ENCODE results near the gene ANKRD11. TPM values are rescaled to one million over a fixed set of nuclear protein-coding genes. Genes with fewer than 3 reads are reported as not detected.

ANKRD11 gene
- total RNA-seq, 1 experiment from 2014 or later, result 28.5 TPM

DNA sequence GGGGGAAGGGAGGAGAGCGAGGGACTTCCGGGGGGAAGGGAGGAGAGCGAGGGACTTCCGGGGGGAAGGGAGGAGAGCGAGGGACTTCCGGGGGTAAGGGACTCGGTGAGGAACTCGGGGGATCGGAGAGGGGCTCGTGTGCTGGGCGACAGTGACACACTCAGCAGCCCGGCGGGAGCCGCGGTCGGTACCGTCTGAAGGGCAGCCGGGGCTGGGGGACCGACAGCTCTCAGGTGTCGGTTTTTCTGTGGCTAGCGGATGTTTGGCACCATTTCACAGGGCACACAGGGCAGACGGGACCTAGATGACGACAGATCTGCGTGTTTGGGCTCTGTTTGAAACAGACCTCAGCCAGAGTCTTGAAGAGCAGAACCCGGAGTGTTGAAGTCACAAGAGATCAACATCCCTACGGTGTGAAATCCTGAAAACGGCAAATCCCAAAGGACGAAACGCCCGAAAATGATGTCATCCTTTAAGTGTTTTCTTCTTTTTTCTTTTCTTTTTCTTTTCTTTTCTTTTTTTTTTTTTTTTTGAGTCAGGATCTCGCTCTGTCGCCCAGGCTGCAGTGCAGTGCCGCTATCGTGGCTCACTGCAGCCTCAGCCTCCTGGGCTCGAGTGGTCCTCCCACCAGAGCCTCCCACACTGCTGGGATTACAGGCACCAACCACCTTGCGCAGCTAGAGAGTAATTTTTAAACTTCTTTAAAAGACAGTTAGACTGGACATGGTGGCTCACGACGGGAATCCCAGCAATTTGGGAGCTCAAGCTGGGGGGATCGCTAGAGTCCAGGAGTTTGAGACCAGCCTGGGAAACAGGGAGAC lies 249.0 kb downstream of the ANKRD11 start:
- Histone ChIP-seq H3K36me3 (ENCODE audit: insufficient read depth, low read length) (no peaks in the 10 kb centered on the region), H3K4me2 (ENCODE audit: low read depth, low read length, poor library complexity, severe bottlenecking) (peak overlapping the region; percentile 94), H4K20me1 (ENCODE audit: insufficient read depth, low read depth, low read length) (no peaks in the 10 kb centered on the region), H3K9me3 (ENCODE audit: low read length) (no peaks in the 10 kb centered on the region), H3K27me3 (ENCODE audit: low read length) (no peaks in the 10 kb centered on the region), H3K4me1 (ENCODE audit: low read length) (peaks cover 7% of the 10 kb centered on the region), H3K79me2 (ENCODE audit: low read length) (peaks cover 4% of the 10 kb centered on the region), H3K9me2 (replicated peaks; ENCODE audit: insufficient read depth, low read length) (no peaks in the 10 kb centered on the region), H2AFZ (ENCODE audit: low read length) (no peak overlapping the region), H3K27ac (ENCODE audit: low read length) (peak overlapping the region; percentile 70), H3K9ac (ENCODE audit: low read length) (peak overlapping the region; percentile 99), H3K4me3 (ENCODE audit: low read length) (peak overlapping the region; percentile 87)
- peak; percentile 87 for DNase-seq

DNA sequence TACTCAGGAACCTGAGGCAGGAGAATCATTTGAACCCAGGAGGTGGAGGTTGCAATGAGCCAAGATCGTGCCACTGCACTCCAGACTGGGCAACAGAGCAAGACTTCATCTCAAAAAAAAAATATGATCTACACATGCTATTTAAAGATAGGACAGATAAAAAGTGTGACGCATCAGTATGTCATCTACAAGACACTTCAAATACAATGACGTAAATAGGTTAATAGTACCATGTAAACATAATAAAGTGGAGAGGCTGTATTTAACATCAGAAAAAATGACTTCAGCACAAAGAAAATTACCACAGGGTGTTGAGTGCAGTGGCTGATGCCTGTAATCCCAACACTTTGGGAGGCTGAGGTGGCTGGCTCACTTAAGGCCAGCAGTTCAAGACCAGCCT lies 252.6 kb downstream of the ANKRD11 start:
- H3K9me3 ChIP-seq (ENCODE audit: low read length), result no peaks in the 10 kb centered on the region
- H3K4me2 ChIP-seq (ENCODE audit: low read depth, low read length, poor library complexity, severe bottlenecking), result no peak overlapping the region
- no peaks in the 10 kb centered on the region for H3K27me3 ChIP-seq (ENCODE audit: low read length)
- DNase-seq, result no peak
- no peaks in the 10 kb centered on the region for H3K9me2 ChIP-seq (replicated peaks; ENCODE audit: insufficient read depth, low read length)
- H3K27ac ChIP-seq (ENCODE audit: low read length), result no peak overlapping the region
- H3K79me2 ChIP-seq (ENCODE audit: low read length), result peaks cover 4% of the 10 kb centered on the region
- H2AFZ ChIP-seq (ENCODE audit: low read length), result no peak overlapping the region
- H3K36me3 ChIP-seq (ENCODE audit: insufficient read depth, low read length), result peaks cover 5% of the 10 kb centered on the region; the same call in 1 of the 2 replicates
- no peak overlapping the region for H3K4me3 ChIP-seq (ENCODE audit: low read length)
- H3K4me1 ChIP-seq (ENCODE audit: low read length), result peaks cover 7% of the 10 kb centered on the region
- H3K9ac ChIP-seq (ENCODE audit: low read length), result no peak overlapping the region
- H4K20me1 ChIP-seq (ENCODE audit: insufficient read depth, low read depth, low read length), result no peaks in the 10 kb centered on the region

DNA sequence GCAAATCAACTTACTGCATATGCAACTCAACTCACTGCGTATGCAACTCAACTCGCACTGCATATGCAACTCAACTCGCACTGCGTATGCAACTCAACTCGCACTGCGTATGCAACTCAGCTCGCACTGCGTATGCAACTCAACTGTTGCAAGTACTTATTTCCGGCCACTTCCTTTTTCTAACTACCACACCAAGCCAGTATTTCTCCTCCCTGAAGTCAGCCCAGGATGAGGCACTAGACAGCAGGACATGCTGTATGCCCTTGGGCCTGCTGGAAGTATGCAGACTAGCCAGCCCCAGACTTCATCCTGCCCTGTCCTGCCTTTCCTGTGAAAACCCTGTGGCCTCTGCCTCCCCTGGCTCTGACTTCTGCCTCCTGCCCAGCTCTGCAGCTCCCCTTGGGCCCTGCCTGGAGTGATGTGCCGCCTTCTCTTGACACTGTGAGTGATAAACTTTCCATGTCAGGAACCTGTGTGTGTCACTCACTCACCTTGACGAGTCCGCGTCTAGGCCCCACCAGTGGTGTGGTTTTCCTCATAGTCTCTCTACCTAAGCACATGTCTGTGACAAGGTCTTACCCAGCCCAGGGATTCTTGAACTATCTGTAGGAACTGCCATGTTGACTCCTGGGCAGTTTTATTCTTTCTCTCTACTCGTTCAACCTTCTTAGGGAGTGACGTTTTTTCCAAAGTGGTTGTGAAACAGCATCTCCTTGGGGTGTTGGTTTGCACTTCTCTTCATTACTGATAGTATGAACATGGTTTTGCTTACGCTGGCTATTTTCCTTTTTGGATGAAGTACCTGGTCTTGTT lies 256.5 kb downstream of the ANKRD11 start:
- Histone ChIP-seq H3K4me2 (ENCODE audit: low read depth, low read length, poor library complexity, severe bottlenecking) (no peak overlapping the region), H3K79me2 (ENCODE audit: low read length) (no peaks in the 10 kb centered on the region), H3K4me1 (ENCODE audit: low read length) (no peaks in the 10 kb centered on the region), H3K27ac (ENCODE audit: low read length) (no peak overlapping the region), H4K20me1 (ENCODE audit: insufficient read depth, low read depth, low read length) (no peaks in the 10 kb centered on the region), H3K9me2 (replicated peaks; ENCODE audit: insufficient read depth, low read length) (no peaks in the 10 kb centered on the region), H3K9me3 (ENCODE audit: low read length) (peaks cover 2% of the 10 kb centered on the region; the same call in 1 of the 2 replicates), H3K27me3 (ENCODE audit: low read length) (no peaks in the 10 kb centered on the region), H3K4me3 (ENCODE audit: low read length) (no peak overlapping the region), H2AFZ (ENCODE audit: low read length) (no peak overlapping the region), H3K36me3 (ENCODE audit: insufficient read depth, low read length) (peaks cover 27% of the 10 kb centered on the region), H3K9ac (ENCODE audit: low read length) (no peak overlapping the region)
- DNase-seq, result no peak

DNA sequence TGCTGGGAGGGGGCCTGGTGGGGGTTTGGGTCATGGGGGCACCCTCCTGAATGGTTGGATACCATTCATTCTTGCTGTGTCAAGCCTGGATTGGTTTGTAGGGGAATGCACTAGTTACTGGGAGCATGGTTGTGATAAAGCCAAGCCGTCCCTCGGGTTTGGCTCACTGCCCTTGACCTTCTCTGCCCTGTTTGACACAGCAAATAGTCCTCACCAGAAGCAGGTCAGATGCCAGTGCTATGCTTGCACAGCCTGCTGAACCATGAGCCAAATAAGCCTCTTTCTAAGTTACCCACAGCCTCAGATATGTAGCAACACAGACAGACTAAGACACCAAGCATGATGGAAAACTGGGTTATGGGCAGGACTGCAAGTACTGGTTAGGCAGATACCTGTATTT lies 258.3 kb downstream of the ANKRD11 start:
- Histone ChIP-seq H2AFZ (ENCODE audit: low read length) (no peak overlapping the region), H4K20me1 (ENCODE audit: insufficient read depth, low read depth, low read length) (no peaks in the 10 kb centered on the region), H3K4me1 (ENCODE audit: low read length) (no peaks in the 10 kb centered on the region), H3K4me2 (ENCODE audit: low read depth, low read length, poor library complexity, severe bottlenecking) (no peak overlapping the region), H3K27ac (ENCODE audit: low read length) (no peak overlapping the region), H3K9me3 (ENCODE audit: low read length) (peaks cover 19% of the 10 kb centered on the region), H3K4me3 (ENCODE audit: low read length) (no peak overlapping the region), H3K79me2 (ENCODE audit: low read length) (no peaks in the 10 kb centered on the region), H3K27me3 (ENCODE audit: low read length) (no peaks in the 10 kb centered on the region), H3K9me2 (replicated peaks; ENCODE audit: insufficient read depth, low read length) (no peaks in the 10 kb centered on the region), H3K9ac (ENCODE audit: low read length) (no peak overlapping the region), H3K36me3 (ENCODE audit: insufficient read depth, low read length) (peaks cover 44% of the 10 kb centered on the region)
- no peak for DNase-seq

DNA sequence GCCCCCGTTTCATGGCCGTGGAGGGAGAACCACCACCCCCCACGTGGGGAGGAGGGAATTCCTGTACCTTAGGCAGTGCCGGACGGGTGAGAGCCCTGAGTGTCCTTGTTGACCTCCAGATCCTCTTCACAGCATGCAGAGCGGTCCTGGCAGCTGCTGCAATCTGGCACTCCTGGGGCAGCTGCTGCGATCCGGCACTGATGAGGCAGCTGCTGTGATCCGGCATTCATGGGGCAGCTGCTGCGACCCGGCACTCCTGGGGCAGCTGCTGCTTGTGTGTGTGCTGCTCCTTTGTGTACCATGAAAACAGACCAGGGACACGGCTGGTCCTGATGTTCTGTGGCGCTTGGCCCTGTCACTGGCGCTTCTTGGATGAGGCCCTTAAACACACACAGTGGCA lies 260.1 kb downstream of the ANKRD11 start:
- no peak for DNase-seq
- no peaks in the 10 kb centered on the region for H4K20me1 ChIP-seq (ENCODE audit: insufficient read depth, low read depth, low read length)
- peaks cover 58% of the 10 kb centered on the region for H3K36me3 ChIP-seq (ENCODE audit: insufficient read depth, low read length)
- no peak overlapping the region for H3K4me3 ChIP-seq (ENCODE audit: low read length)
- no peak overlapping the region for H3K9ac ChIP-seq (ENCODE audit: low read length)
- H3K9me3 ChIP-seq (ENCODE audit: low read length), result peaks cover 25% of the 10 kb centered on the region
- no peaks in the 10 kb centered on the region for H3K27me3 ChIP-seq (ENCODE audit: low read length)
- H3K4me1 ChIP-seq (ENCODE audit: low read length), result no peaks in the 10 kb centered on the region
- no peak overlapping the region for H3K27ac ChIP-seq (ENCODE audit: low read length)
- no peak overlapping the region for H2AFZ ChIP-seq (ENCODE audit: low read length)
- H3K9me2 ChIP-seq (replicated peaks; ENCODE audit: insufficient read depth, low read length), result no peaks in the 10 kb centered on the region
- no peak overlapping the region for H3K4me2 ChIP-seq (ENCODE audit: low read depth, low read length, poor library complexity, severe bottlenecking)
- no peaks in the 10 kb centered on the region for H3K79me2 ChIP-seq (ENCODE audit: low read length)

DNA sequence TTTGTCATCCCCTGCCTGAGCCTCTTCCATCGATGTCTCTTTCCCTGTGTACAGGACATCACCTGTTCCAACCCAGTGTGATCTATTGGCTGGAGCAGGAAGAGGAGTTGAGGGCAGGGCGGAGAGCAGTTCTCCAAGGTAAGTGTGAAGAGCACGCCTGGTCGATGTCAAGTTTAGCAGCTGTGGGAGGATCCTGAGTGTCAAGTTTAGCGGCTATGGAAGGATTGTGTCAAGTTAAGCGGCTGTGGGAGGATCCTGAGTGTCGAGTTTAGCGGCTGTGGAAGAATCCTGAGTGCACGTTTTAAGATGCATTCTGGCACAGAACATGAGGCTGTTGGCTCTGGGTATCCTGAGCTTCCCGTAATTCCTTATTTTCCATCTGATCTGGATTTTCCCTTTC lies 265.7 kb downstream of the ANKRD11 start:
- Histone ChIP-seq H3K9me2 (replicated peaks; ENCODE audit: insufficient read depth, low read length) (no peaks in the 10 kb centered on the region), H3K27ac (ENCODE audit: low read length) (no peak overlapping the region), H3K79me2 (ENCODE audit: low read length) (no peaks in the 10 kb centered on the region), H3K9ac (ENCODE audit: low read length) (no peak overlapping the region), H3K4me2 (ENCODE audit: low read depth, low read length, poor library complexity, severe bottlenecking) (no peak overlapping the region), H3K9me3 (ENCODE audit: low read length) (peaks cover 25% of the 10 kb centered on the region), H3K4me3 (ENCODE audit: low read length) (no peak overlapping the region), H3K4me1 (ENCODE audit: low read length) (no peaks in the 10 kb centered on the region), H3K36me3 (ENCODE audit: insufficient read depth, low read length) (peaks cover 36% of the 10 kb centered on the region), H4K20me1 (ENCODE audit: insufficient read depth, low read depth, low read length) (no peaks in the 10 kb centered on the region), H3K27me3 (ENCODE audit: low read length) (no peaks in the 10 kb centered on the region), H2AFZ (ENCODE audit: low read length) (no peak overlapping the region)
- no peak for DNase-seq

DNA sequence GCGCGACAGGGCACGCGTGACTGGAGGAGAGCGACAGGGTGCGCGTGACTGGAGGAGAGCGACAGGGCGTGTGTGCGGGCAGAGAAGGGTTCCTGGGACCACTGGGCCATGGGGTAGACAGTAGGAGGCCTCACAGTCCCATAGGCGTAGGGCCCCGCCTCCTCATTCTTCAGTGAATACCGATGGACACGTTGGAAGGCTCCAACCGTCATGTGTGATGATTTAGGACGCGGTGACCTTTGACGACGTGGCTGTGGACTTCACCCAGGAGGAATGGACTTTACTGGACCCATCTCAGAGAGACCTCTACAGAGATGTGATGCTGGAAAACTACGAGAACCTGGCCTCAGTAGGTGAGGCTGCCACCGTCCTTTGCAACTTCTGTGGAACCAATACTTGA lies 267.4 kb downstream of the ANKRD11 start:
- Histone ChIP-seq H4K20me1 (ENCODE audit: insufficient read depth, low read depth, low read length) (no peaks in the 10 kb centered on the region), H3K79me2 (ENCODE audit: low read length) (peaks cover 5% of the 10 kb centered on the region), H3K27me3 (ENCODE audit: low read length) (no peaks in the 10 kb centered on the region), H3K9me3 (ENCODE audit: low read length) (peaks cover 14% of the 10 kb centered on the region), H3K4me3 (ENCODE audit: low read length) (no peak overlapping the region), H3K27ac (ENCODE audit: low read length) (no peak overlapping the region), H3K9me2 (replicated peaks; ENCODE audit: insufficient read depth, low read length) (no peaks in the 10 kb centered on the region), H3K4me1 (ENCODE audit: low read length) (peaks cover 4% of the 10 kb centered on the region), H2AFZ (ENCODE audit: low read length) (no peak overlapping the region), H3K4me2 (ENCODE audit: low read depth, low read length, poor library complexity, severe bottlenecking) (no peak overlapping the region), H3K36me3 (ENCODE audit: insufficient read depth, low read length) (peaks cover 25% of the 10 kb centered on the region), H3K9ac (ENCODE audit: low read length) (no peak overlapping the region)
- DNase-seq, result no peak

DNA sequence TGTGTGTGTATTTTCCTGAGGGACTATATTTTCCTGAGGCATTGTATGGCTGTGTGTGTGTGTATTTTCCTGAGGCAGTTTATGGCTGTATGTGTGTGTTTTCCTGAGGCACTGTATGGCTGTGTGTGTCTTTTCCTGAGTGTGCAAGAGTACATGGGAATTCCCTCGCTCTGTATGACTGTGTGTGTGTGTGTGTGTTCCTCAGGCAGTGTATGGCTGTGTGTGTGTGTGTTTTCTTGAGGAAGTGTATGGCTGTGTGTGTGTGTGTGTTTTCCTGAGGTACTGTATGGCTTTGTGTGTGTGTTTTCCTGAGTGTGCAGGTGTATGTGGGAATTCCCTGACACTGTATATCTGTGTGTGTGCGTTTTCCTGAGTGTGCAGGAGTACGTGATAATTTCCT lies 268.8 kb downstream of the ANKRD11 start:
- Histone ChIP-seq H3K9me3 (ENCODE audit: low read length) (peaks cover under 1% of the 10 kb centered on the region; the same call in 1 of the 2 replicates), H3K9ac (ENCODE audit: low read length) (no peak overlapping the region), H2AFZ (ENCODE audit: low read length) (no peak overlapping the region), H3K79me2 (ENCODE audit: low read length) (peaks cover 6% of the 10 kb centered on the region), H3K27ac (ENCODE audit: low read length) (no peak overlapping the region), H3K4me1 (ENCODE audit: low read length) (peaks cover 9% of the 10 kb centered on the region), H3K4me2 (ENCODE audit: low read depth, low read length, poor library complexity, severe bottlenecking) (no peak overlapping the region), H3K4me3 (ENCODE audit: low read length) (no peak overlapping the region), H3K9me2 (replicated peaks; ENCODE audit: insufficient read depth, low read length) (no peaks in the 10 kb centered on the region), H3K27me3 (ENCODE audit: low read length) (no peaks in the 10 kb centered on the region), H4K20me1 (ENCODE audit: insufficient read depth, low read depth, low read length) (no peaks in the 10 kb centered on the region), H3K36me3 (ENCODE audit: insufficient read depth, low read length) (peaks cover 12% of the 10 kb centered on the region)
- DNase-seq, result no peak
